B cell (primary cell): ENCODE data around the gene HYAL1. TPM values are rescaled to one million over a fixed set of nuclear protein-coding genes. Genes with fewer than 3 reads are reported as not detected.

Experiments
- ATAC-seq: fragments of 200-7000 bp; cut with Tn5 transposase; one replicate; pipeline ENCODE4 v1.10.0; 2021; ENCODE audit warnings: low read depth, mild to moderate bottlenecking, moderate number of reproducible peaks, moderate library complexity
- CTCF ChIA-PET: fragments of 350-600 bp; sonication (Branson Sonifier 250); formaldehyde crosslinking; loops from one replicate; lab custom pipeline; 2021; ENCODE audit warnings: antibody characterized with exemption, inconsistent platforms; lab: Charles Lee
- POLR2A ChIA-PET: fragments of 350-600 bp; sonication (Branson Sonifier 250); formaldehyde crosslinking; loops from one replicate; lab custom pipeline; 2021; ENCODE audit warnings: antibody characterized with exemption; lab: Charles Lee
- DNase-seq: peaks from one replicate; pipeline ENCODE4 v3.0.0; 2013
- H2AFZ ChIP-seq: 2 replicates; pipeline ENCODE4 v1.6.1; 2012; ENCODE audit warnings: mild to moderate bottlenecking, low read depth, low read length; ENCODE audit not compliant: insufficient read depth, poor library complexity, severe bottlenecking
- H3K27ac ChIP-seq, 2 donors: 1 replicate in 1 of 2; 2 replicates in 1 of 2; pipeline ENCODE4 v1.5.1; 2012 to 2013; ENCODE audit warnings: low read length in 2 of 2, mild to moderate bottlenecking in 2 of 2, moderate library complexity in 1 of 2
- H3K27me3 ChIP-seq, 4 experiments: fragments of 200-600 bp in 1 of 4; sonication (generic) in 1 of 4; replicated peaks in 1 of 4; 1 replicate in 2 of 4; 2 replicates in 2 of 4; pipeline versions ENCODE4 v1.6.1 to v1.7.0; 2013 to 2016; ENCODE audit warnings: low read length in 3 of 4, mild to moderate bottlenecking in 2 of 4, mixed read lengths in 1 of 4, moderate library complexity in 1 of 4; ENCODE audit not compliant: insufficient read depth in 4 of 4, control insufficient read depth in 3 of 4; ENCODE audit errors: control extremely low read depth in 1 of 4
- H3K36me3 ChIP-seq, 2 experiments: replicated peaks in 1 of 2; 1 replicate in 1 of 2; 2 replicates in 1 of 2; pipeline versions ENCODE4 v1.6.1 to v1.7.1; 2013; ENCODE audit warnings: low read length in 1 of 2; ENCODE audit not compliant: insufficient read depth in 2 of 2, control insufficient read depth in 1 of 2; ENCODE audit errors: control extremely low read depth in 1 of 2, extremely low read depth in 1 of 2
- H3K4me1 ChIP-seq, 2 donors: fragments of 200-600 bp in 1 of 2; sonication (generic) in 1 of 2; 1 replicate in 1 of 2; 2 replicates in 1 of 2; pipeline versions ENCODE4 v1.5.1 to v1.6.1; 2013 to 2017; ENCODE audit warnings: low read length in 2 of 2; ENCODE audit not compliant: control insufficient read depth in 2 of 2, insufficient read depth in 2 of 2
- H3K4me2 ChIP-seq: replicated peaks from 2 replicates; pipeline ENCODE3; 2012; ENCODE audit warnings: mild to moderate bottlenecking, low read depth, low read length; ENCODE audit not compliant: poor library complexity, severe bottlenecking
- H3K4me3 ChIP-seq, 5 experiments: fragments of 200-600 bp in 1 of 5; sonication (generic) in 1 of 5; 1 replicate in 3 of 5; 2 replicates in 2 of 5; pipeline versions ENCODE4 v1.5.1 to v1.7.0; 2011 to 2016; ENCODE audit warnings: low read length in 4 of 5, mild to moderate bottlenecking in 4 of 5, low read depth in 2 of 5, control low read depth in 1 of 5, moderate library complexity in 1 of 5; ENCODE audit not compliant: insufficient read depth in 1 of 5; ENCODE audit errors: control extremely low read depth in 1 of 5, extremely low read depth in 1 of 5
- H3K79me2 ChIP-seq: fragments of 200-600 bp; sonication (generic); one replicate; pipeline ENCODE4 v1.6.0; 2016; ENCODE audit warnings: low read length; ENCODE audit not compliant: control insufficient read depth, insufficient read depth
- H3K9ac ChIP-seq: fragments of 200-600 bp; sonication (generic); 2 replicates; pipeline ENCODE4 v1.6.1; 2017; ENCODE audit warnings: mild to moderate bottlenecking, low read length, moderate library complexity
- H3K9me3 ChIP-seq, 3 donors: one replicate each; pipeline versions ENCODE4 v1.6.1 to v1.7.1; 2013; ENCODE audit warnings: low read length in 2 of 3; ENCODE audit not compliant: control insufficient read depth in 2 of 3, insufficient read depth in 1 of 3; ENCODE audit errors: control extremely low read depth in 1 of 3
- H4K20me1 ChIP-seq: 2 replicates; pipeline ENCODE4 v1.6.0; 2012; ENCODE audit warnings: mild to moderate bottlenecking, low read length; ENCODE audit not compliant: insufficient read depth, control insufficient read depth, poor library complexity, severe bottlenecking
- H3K27ac Mint-ChIP-seq: one replicate; pipeline ENCODE4 v1.8.0; 2021; ENCODE audit warnings: mixed read lengths
- H3K27me3 Mint-ChIP-seq: one replicate; pipeline ENCODE4 v1.8.0; 2021; ENCODE audit warnings: mixed read lengths
- H3K4me1 Mint-ChIP-seq: one replicate; pipeline ENCODE4 v1.8.0; 2021; ENCODE audit warnings: mixed read lengths
- H3K4me3 Mint-ChIP-seq: one replicate; pipeline ENCODE4 v1.8.0; 2021; ENCODE audit warnings: mixed read lengths
- H3K9me3 Mint-ChIP-seq: one replicate; pipeline ENCODE4 v1.8.0; 2022; ENCODE audit warnings: mixed read lengths; ENCODE audit not compliant: insufficient read depth
- EZH2 ChIP-seq: IDR thresholded peaks from 2 replicates; pipeline ENCODE4 v1.6.1; 2012; ENCODE audit warnings: borderline replicate concordance, low read depth, mild to moderate bottlenecking, moderate library complexity, low read length; ENCODE audit not compliant: insufficient read depth, poor library complexity, severe bottlenecking
- WGBS: methylation state at CpG from one replicate; pipeline ENCODE4 v1.1.5; 2013; ENCODE audit warnings: missing lambda C conversion rate; ENCODE audit not compliant: insufficient coverage; 5-methylcytosine and 5-hydroxymethylcytosine counted together
- intact Hi-C: fragments of 100-400 bp; cut with micrococcal nuclease; formaldehyde crosslinking; loops from one replicate; pipeline ENCODE4 v1.10.0; 2022
- polyA plus RNA-seq: library from polyadenylated mRNA; depleted of rRNA; stranded (reverse); fragments of >200 nt; gene quantifications from 2 replicates; pipeline ENCODE4 v1.2.3, GENCODE V29; 2012
- total RNA-seq, 2 donors: library from RNA; stranded (reverse); fragments of 120-200 nt in 1 of 2; gene quantifications; 1 replicate in 1 of 2; 2 replicates in 1 of 2; pipeline versions ENCODE4 v1.2.3 to v1.2.4, GENCODE V29; 2013 to 2022
- TF ChIP-seq, protein P1 (sequence below): fragments of 200-600 bp; IDR thresholded peaks from one replicate; pipeline ENCODE4 v1.8.0; 2022; ENCODE audit warnings: antibody characterized with exemption, mild to moderate bottlenecking

Gene HYAL1
- total and polyA plus RNA-seq, 2 donors (not counting 1 experiment from before 2014, with no cell fraction given) = 0.12 to 0.30 TPM

- ChIA-PET CTCF (interaction anchor here (0.8 to 2.0 kb wide), 13 partner anchors 17 to 98 kb away, joined by 3 to 9 read pairs (median 4); partner anchors contain the start of gene RASSF1), POLR2A (interaction anchor here (0.6 to 2.3 kb wide), 10 partner anchors 11 to 175 kb away, joined by 3 to 15 read pairs (median 3); partner anchors contain the start of genes RASSF1, TUSC2 and ZMYND10)
- no peaks in the 10 kb centered on the region for H3K27me3 Mint-ChIP-seq
- intact Hi-C loops = loop anchor here (1.0 to 10.0 kb wide), 7 partner anchors 29 to 1092 kb away; partner anchors contain the start of genes MANF and TMEM115
- Histone ChIP-seq H3K9ac (peak within 1 kb of the TSS; percentile 95), H3K4me1 (peaks cover 11 to 17% of the 10 kb centered on the region in 2 donors), H3K9me3 (no peaks in the 10 kb centered on the region), H3K27me3 (no peaks in the 10 kb centered on the region), H4K20me1 (no peaks in the 10 kb centered on the region), H3K4me3 (peak within 1 kb of the TSS; percentile 56 to 94 (median 81)), H3K36me3 (peaks cover 0 to 32% of the 10 kb centered on the region in 2 experiments), H3K4me2 (peak within 1 kb of the TSS; percentile 100), H3K79me2 (peaks cover 18% of the 10 kb centered on the region), H3K27ac (peak within 1 kb of the TSS; percentile 57 to 85), H2AFZ (peak within 1 kb of the TSS; percentile 93)
- no peaks in the 10 kb centered on the region for H3K9me3 Mint-ChIP-seq
- H3K4me3 Mint-ChIP-seq = peak within 1 kb of the TSS; percentile 92
- TF ChIP-seq, protein P1, sequence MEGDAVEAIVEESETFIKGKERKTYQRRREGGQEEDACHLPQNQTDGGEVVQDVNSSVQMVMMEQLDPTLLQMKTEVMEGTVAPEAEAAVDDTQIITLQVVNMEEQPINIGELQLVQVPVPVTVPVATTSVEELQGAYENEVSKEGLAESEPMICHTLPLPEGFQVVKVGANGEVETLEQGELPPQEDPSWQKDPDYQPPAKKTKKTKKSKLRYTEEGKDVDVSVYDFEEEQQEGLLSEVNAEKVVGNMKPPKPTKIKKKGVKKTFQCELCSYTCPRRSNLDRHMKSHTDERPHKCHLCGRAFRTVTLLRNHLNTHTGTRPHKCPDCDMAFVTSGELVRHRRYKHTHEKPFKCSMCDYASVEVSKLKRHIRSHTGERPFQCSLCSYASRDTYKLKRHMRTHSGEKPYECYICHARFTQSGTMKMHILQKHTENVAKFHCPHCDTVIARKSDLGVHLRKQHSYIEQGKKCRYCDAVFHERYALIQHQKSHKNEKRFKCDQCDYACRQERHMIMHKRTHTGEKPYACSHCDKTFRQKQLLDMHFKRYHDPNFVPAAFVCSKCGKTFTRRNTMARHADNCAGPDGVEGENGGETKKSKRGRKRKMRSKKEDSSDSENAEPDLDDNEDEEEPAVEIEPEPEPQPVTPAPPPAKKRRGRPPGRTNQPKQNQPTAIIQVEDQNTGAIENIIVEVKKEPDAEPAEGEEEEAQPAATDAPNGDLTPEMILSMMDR = no peak
- no peak for TF ChIP-seq EZH2
- 3% methylated on average over 67 of the region's 67 CpGs for WGBS
- ATAC-seq (peak; percentile 99), DNase-seq (peak; percentile 97)
- peak within 1 kb of the TSS; percentile 96 for H3K27ac Mint-ChIP-seq
- H3K4me1 Mint-ChIP-seq = peaks cover 17% of the 10 kb centered on the region
These were observed 11.0 kb downstream of the HYAL1 start, which contains the start of gene IFRD2 for GRCh38 chr3:50292159-50293078. Gene IFRD2 (minus strand): TSS chr3:50292429. CDS start chr3:50292274, 155 bp downstream.
